DOHH2 (cell line): ENCODE measurements around the gene TGFBR3.

Source experiments
- H3F3A ChIP-seq: fragments of 200-600 bp; sonication (generic), shearing (Covaris generic); 2 replicates; pipeline ENCODE4 v1.6.0; 2016; ENCODE audit warnings: antibody characterized with exemption, mild to moderate bottlenecking; ENCODE audit not compliant: control insufficient read depth, insufficient read depth
- H3K27ac ChIP-seq: fragments of 200-600 bp; sonication (generic); 2 replicates; pipeline ENCODE4 v1.5.1; 2014; ENCODE audit warnings: low read depth, mild to moderate bottlenecking, low read length, moderate library complexity
- H3K27me3 ChIP-seq: fragments of 200-600 bp; sonication (generic); 2 replicates; pipeline ENCODE4 v1.6.1; 2014; ENCODE audit warnings: mild to moderate bottlenecking, low read length, mixed read lengths; ENCODE audit not compliant: control insufficient read depth
- H3K36me3 ChIP-seq: fragments of 200-600 bp; sonication (generic); 2 replicates; pipeline ENCODE4 v1.6.1; 2014; ENCODE audit warnings: mild to moderate bottlenecking, low read length, moderate library complexity, mixed read lengths; ENCODE audit not compliant: control insufficient read depth
- H3K4me1 ChIP-seq: fragments of 200-600 bp; sonication (generic); 2 replicates; pipeline ENCODE4 v1.6.1; 2014; ENCODE audit warnings: mild to moderate bottlenecking, low read length, mixed read lengths; ENCODE audit not compliant: control insufficient read depth
- H3K4me2 ChIP-seq: fragments of 200-600 bp; sonication (generic); 2 replicates; pipeline ENCODE4 v1.6.0; 2014; ENCODE audit warnings: mild to moderate bottlenecking, low read length, moderate library complexity
- H3K4me3 ChIP-seq: fragments of 200-600 bp; sonication (generic); 2 replicates; pipeline ENCODE4 v1.5.1; 2014; ENCODE audit warnings: mild to moderate bottlenecking, low read length, mixed read lengths
- H3K79me2 ChIP-seq: fragments of 200-600 bp; sonication (generic); 2 replicates; pipeline ENCODE4 v1.6.1; 2014; ENCODE audit warnings: mild to moderate bottlenecking, low read length, mixed read lengths; ENCODE audit not compliant: control insufficient read depth
- H3K9me2 ChIP-seq: fragments of 200-600 bp; sonication (generic); replicated peaks from 2 replicates; pipeline ENCODE4 v1.6.1; 2014; ENCODE audit warnings: mild to moderate bottlenecking, low read length, mixed read lengths; ENCODE audit not compliant: control insufficient read depth
- H3K9me3 ChIP-seq: fragments of 200-600 bp; sonication (generic); 2 replicates; pipeline ENCODE4 v1.6.1; 2014; ENCODE audit warnings: antibody characterized with exemption, low read length, mixed read lengths; ENCODE audit not compliant: control insufficient read depth, insufficient read depth
- H4K20me1 ChIP-seq: fragments of 200-600 bp; sonication (generic); 2 replicates; pipeline ENCODE4 v1.6.0; 2014; ENCODE audit warnings: low read depth, mild to moderate bottlenecking, antibody characterized with exemption, low read length, moderate library complexity; ENCODE audit not compliant: control insufficient read depth, insufficient read depth
- EZH2phosphoT487 ChIP-seq: fragments of 200-600 bp; sonication (generic); IDR thresholded peaks from 2 replicates; pipeline ENCODE4 v1.6.1; 2017; ENCODE audit warnings: borderline replicate concordance, mild to moderate bottlenecking, antibody characterized with exemption, low read length, moderate library complexity, mixed read lengths
- TF ChIP-seq, protein P1 (sequence below): fragments of 200-600 bp; sonication (generic); IDR thresholded peaks from one replicate; pipeline ENCODE4 v1.5.1; 2014; ENCODE audit warnings: antibody characterized with exemption, mild to moderate bottlenecking, low read depth, low read length; ENCODE audit not compliant: poor library complexity, severe bottlenecking

Gene TGFBR3

DNA sequence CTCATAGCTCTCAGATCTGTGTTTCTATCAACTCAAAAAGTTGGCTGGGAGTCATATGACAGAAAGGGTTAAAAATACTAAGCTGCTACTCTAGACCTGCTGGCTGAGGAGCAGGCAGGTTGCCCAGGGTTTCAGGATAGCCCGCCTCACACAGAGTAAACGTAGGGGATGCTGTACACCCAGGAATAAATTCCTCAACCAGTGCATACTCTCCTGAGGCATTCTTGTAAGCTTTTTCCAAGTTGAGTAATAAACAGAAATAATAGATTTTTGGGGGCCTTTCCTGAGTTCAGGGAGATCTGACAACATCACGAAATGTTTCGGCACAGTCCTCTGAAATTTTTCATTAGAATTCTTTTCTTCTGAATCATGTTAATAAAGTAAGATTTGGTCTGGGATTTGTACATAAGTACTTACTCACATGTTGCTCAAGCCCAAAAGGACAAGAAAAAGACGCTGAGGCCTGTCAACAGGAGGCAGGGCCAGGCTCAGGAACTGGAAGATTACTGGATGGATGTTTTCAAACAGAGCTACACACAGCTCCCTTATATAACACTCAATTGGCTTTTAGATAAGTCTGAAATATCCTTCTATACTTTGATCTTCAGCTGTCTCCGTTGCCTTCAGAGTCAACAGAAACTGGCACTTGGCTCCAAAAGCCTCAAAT, 41.0 kb downstream of the TGFBR3 start:
- Histone ChIP-seq H3K9me3 (no peaks in the 10 kb centered on the region), H3K27ac (no peak overlapping the region), H3K9me2 (no peaks in the 10 kb centered on the region), H3K27me3 (0 out of 2 replicates have a peak, but pooled peaks cover 3% of the 10 kb centered on the region), H3K4me2 (no peak overlapping the region), H3K36me3 (no peaks in the 10 kb centered on the region), H4K20me1 (no peaks in the 10 kb centered on the region), H3K4me1 (no peaks in the 10 kb centered on the region), H3K4me3 (no peak overlapping the region), H3K79me2 (no peaks in the 10 kb centered on the region), H3F3A (no peaks in the 10 kb centered on the region)
- TF ChIP-seq EZH2phosphoT487: no peak
- TF ChIP-seq, protein P1, sequence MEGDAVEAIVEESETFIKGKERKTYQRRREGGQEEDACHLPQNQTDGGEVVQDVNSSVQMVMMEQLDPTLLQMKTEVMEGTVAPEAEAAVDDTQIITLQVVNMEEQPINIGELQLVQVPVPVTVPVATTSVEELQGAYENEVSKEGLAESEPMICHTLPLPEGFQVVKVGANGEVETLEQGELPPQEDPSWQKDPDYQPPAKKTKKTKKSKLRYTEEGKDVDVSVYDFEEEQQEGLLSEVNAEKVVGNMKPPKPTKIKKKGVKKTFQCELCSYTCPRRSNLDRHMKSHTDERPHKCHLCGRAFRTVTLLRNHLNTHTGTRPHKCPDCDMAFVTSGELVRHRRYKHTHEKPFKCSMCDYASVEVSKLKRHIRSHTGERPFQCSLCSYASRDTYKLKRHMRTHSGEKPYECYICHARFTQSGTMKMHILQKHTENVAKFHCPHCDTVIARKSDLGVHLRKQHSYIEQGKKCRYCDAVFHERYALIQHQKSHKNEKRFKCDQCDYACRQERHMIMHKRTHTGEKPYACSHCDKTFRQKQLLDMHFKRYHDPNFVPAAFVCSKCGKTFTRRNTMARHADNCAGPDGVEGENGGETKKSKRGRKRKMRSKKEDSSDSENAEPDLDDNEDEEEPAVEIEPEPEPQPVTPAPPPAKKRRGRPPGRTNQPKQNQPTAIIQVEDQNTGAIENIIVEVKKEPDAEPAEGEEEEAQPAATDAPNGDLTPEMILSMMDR: no peak

DNA sequence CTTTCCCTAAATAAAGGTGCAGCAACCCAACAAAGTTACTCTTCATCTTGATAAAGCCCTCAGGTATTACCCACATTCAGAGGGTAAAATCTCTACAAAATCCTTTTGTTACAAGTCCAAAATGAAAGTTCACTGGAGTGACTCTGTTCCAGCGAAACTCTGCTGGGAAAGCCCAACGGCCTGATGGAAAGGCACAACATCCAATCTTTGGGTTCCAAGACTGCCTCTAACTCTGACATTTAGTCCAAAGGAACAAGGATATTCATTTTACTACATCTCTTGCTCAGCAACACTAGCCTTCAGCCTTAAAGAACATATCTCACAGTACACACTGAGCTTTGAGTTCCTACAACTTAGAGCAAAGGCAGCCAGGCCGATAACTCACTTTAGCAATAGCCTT, 42.1 kb downstream of the TGFBR3 start:
- 0 out of 2 replicates have a peak, but pooled peaks cover 3% of the 10 kb centered on the region for H3K27me3 ChIP-seq
- H3K9me2 ChIP-seq: no peaks in the 10 kb centered on the region
- no peaks in the 10 kb centered on the region for H3K9me3 ChIP-seq
- no peaks in the 10 kb centered on the region for H3K36me3 ChIP-seq
- H3K4me2 ChIP-seq: no peak overlapping the region
- TF ChIP-seq, protein P1: no peak
- no peak for TF ChIP-seq EZH2phosphoT487
- H3F3A ChIP-seq: no peaks in the 10 kb centered on the region
- no peak overlapping the region for H3K27ac ChIP-seq
- no peaks in the 10 kb centered on the region for H3K79me2 ChIP-seq
- H3K4me3 ChIP-seq: no peak overlapping the region
- no peaks in the 10 kb centered on the region for H3K4me1 ChIP-seq
- no peaks in the 10 kb centered on the region for H4K20me1 ChIP-seq

DNA sequence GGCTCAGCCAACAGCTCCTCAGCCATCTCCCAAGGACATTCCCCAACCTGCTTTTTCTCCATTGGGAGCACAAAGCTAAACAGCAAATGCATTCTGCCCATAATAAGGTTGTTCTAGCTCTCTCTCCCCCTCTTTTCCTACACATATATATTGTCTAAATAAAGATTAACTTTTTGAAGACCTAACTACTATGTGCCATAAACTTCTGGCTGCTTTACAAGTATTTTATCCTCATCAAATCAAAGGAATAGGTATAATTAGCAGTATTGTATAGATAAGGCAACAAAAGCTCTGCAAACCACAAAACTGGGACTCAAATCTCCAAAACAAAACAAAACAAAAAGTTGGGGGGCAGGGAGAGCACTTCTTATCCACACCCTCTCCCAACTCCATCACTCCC, 43.4 kb downstream of the TGFBR3 start:
- Histone ChIP-seq H3K27ac (no peak overlapping the region), H3K9me3 (no peaks in the 10 kb centered on the region), H3K4me1 (no peaks in the 10 kb centered on the region), H3K4me3 (no peak overlapping the region), H3K36me3 (no peaks in the 10 kb centered on the region), H4K20me1 (no peaks in the 10 kb centered on the region), H3K4me2 (no peak overlapping the region), H3K27me3 (0 out of 2 replicates have a peak, but pooled peaks cover 3% of the 10 kb centered on the region), H3F3A (no peaks in the 10 kb centered on the region), H3K79me2 (no peaks in the 10 kb centered on the region), H3K9me2 (no peaks in the 10 kb centered on the region)
- no peak for TF ChIP-seq EZH2phosphoT487
- TF ChIP-seq, protein P1: no peak
